ENCODE results near the gene TAP2. TPM values are rescaled to one million over a fixed set of nuclear protein-coding genes. Genes with fewer than 3 reads are reported as not detected.

The TAP2 gene
- total RNA-seq, 1 experiment from 2014 or later = 59.9 TPM

GRCh38 chr6:32853541-32854375 is 15.2 kb upstream of the TAP2 start, which contains the start of the genes PSMB9 and TAP1 (continued):
- TF ChIP-seq POLR2AphosphoS5 (IDR thresholded peaks at IDR 0.05; ENCODE audit: low read depth, low read length) = peak; percentile 79
- TF ChIP-seq CEBPB (IDR thresholded peaks at IDR 0.05; ENCODE audit: low read depth) = no peak
- peak; percentile 63 for TF ChIP-seq YY1 (IDR thresholded peaks at IDR 0.05; ENCODE audit: extremely low read depth, insufficient replicate concordance, low read depth, low read length)
- no peak for TF ChIP-seq SRF (IDR thresholded peaks at IDR 0.05; ENCODE audit: low read depth)

GRCh38 chr6:32852844-32853540 is 14.5 kb upstream of the TAP2 start:
- DNase-seq (ENCODE audit: low read depth, low spot score) (no peak), ATAC-seq (peak; percentile 13)
- H3K4me3 ChIP-seq (replicated peaks in 1 of 2; ENCODE audit: low read depth in 1 of 2, low read length in 2 of 2) = peak overlapping the region; percentile 88 to 95
- no peaks in the 10 kb centered on the region; a peak in 1 of 4 replicates for H3K36me3 ChIP-seq (ENCODE audit: control insufficient read depth in 1 of 2, insufficient read depth in 2 of 2, low read length in 2 of 2)
- no peaks in the 10 kb centered on the region for H4K20me1 ChIP-seq (ENCODE audit: insufficient read depth)
- peak overlapping the region; percentile 99 for H3K4me2 ChIP-seq (ENCODE audit: low read length)
- POLR2A ChIA-PET = interaction anchor here (1.2 to 3.5 kb wide), 3 partner anchors 8 to 119 kb away, joined by 12 to 25 read pairs (median 19); partner anchors contain the start of genes PSMB8 and TAP2
- CTCF ChIA-PET = interaction anchor here (0.7 to 5.9 kb wide), 11 partner anchors 8 to 137 kb away, joined by 3 to 80 read pairs (median 5); partner anchors contain the start of genes HLA-DMA and TAP2
- H3K4me1 ChIP-seq (ENCODE audit: control insufficient read depth in 1 of 2, insufficient read depth in 2 of 2, low read length in 2 of 2) = peaks cover 8 to 17% of the 10 kb centered on the region in 2 experiments; a peak in 3 of 4 replicates
- no peaks in the 10 kb centered on the region for H3K27me3 ChIP-seq (ENCODE audit: insufficient read depth, low read length)
- peak overlapping the region; percentile 84 for H3K27ac ChIP-seq (ENCODE audit: low read depth, low read length)
- H3K79me2 ChIP-seq (ENCODE audit: insufficient read depth, low read length) = no peaks in the 10 kb centered on the region
- no TSS peak for BruUV-seq (replicated peaks)
- intact Hi-C loops (cut with micrococcal nuclease) = no loop called here
- no peaks in the 10 kb centered on the region for H3K9me3 ChIP-seq (ENCODE audit: control insufficient read depth in 1 of 2, insufficient read depth in 1 of 2, low read depth in 1 of 2, low read length in 2 of 2)
- no peaks in the 10 kb centered on the region for H3K9me2 ChIP-seq (ENCODE audit: insufficient read depth)
- H2AFZ ChIP-seq (ENCODE audit: low read depth, low read length, poor library complexity, severe bottlenecking) = peak overlapping the region; percentile 91
- RAD21 ChIA-PET (ENCODE audit: low non-redundant PET in 1 of 2, low total read pairs in 2 of 2, uncharacterized antibody in 2 of 2, unreplicated experiment in 2 of 2) = interaction anchor here (0.8 to 1.5 kb wide), 3 partner anchors 13 to 15 kb away, joined by 3 to 16 read pairs (median 3); partner anchors contain the start of gene TAP2 (in 2 of the 2)
- peak overlapping the region; percentile 93 for H3K9ac ChIP-seq (ENCODE audit: low read length)
- TF ChIP-seq SRF (IDR thresholded peaks at IDR 0.05; ENCODE audit: low read depth) = no peak
- no peak for TF ChIP-seq ZBTB33 (IDR thresholded peaks at IDR 0.05; ENCODE audit: extremely low read depth, insufficient replicate concordance, low read length)
- no peak for TF ChIP-seq TCF7L2 (IDR thresholded peaks at IDR 0.05; ENCODE audit: borderline replicate concordance, extremely low read depth, insufficient read depth, insufficient read length)
- no peak for TF ChIP-seq POLR2AphosphoS5 (IDR thresholded peaks at IDR 0.05; ENCODE audit: low read depth, low read length)
- no peak for TF ChIP-seq EZH2phosphoT487 (IDR thresholded peaks at IDR 0.05; ENCODE audit: borderline replicate concordance)
- TF ChIP-seq JUND (IDR thresholded peaks at IDR 0.05) = no peak
- no peak for TF ChIP-seq EGR1 (IDR thresholded peaks at IDR 0.05; ENCODE audit: low read depth)
- TF ChIP-seq REST (IDR thresholded peaks at IDR 0.05; ENCODE audit: low read depth) = no peak
- no peak for TF ChIP-seq RAD21 (IDR thresholded peaks at IDR 0.05; ENCODE audit: low read depth)
- no peak for TF ChIP-seq CEBPB (IDR thresholded peaks at IDR 0.05; ENCODE audit: low read depth)
- no peak for TF ChIP-seq ELF1 (IDR thresholded peaks at IDR 0.05; ENCODE audit: borderline replicate concordance, low read depth)
- TF ChIP-seq ZFX (IDR thresholded peaks at IDR 0.05) = no peak
- TF ChIP-seq FOSL1 (IDR thresholded peaks at IDR 0.05; ENCODE audit: low read depth) = no peak
- no peak; the same call in 1 of the 2 replicates for TF ChIP-seq SP1 (IDR thresholded peaks at IDR 0.05; ENCODE audit: low read depth)
- no peak for TF ChIP-seq CBX3 (IDR thresholded peaks at IDR 0.05; ENCODE audit: low read depth)
- TF ChIP-seq POLR2A (IDR thresholded peaks at IDR 0.05; ENCODE audit: borderline replicate concordance, extremely low read depth, insufficient read depth, insufficient read length) = no peak
- TF ChIP-seq ZNF274 (IDR thresholded peaks at IDR 0.05; ENCODE audit: low read depth, low read length) = no peak

All from HCT116 (cell line).